Measurements from ENCODE around the gene GRIN2B. TPM values are rescaled to one million over a fixed set of nuclear protein-coding genes. Genes with fewer than 3 reads are reported as not detected.

GRIN2B gene
- total and polyA plus RNA-seq, 2 of the 13 experiments (the other 11 are each of a cell fraction or from before 2014, with no cell fraction given): 0.05 to 0.13 TPM

DNA sequence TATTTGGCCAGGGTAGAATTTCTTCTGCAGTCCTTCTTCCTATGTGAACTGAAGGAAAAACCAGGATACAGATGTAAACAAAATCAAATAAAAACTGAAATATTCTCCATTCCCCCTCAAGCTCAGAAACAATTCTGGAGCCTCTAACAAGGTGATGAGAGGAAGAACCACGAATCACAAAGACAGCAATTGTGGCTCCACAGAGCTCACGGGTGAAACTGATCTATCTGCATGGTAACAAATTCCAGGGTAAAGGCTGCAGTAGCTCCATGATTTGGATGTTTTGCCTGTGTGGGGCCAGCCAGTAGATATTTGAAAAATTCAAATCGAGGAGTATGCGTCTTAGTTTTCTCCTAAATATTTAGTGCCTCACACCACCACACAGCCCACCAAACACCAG is 10.6 kb downstream of the GRIN2B start:
- WGBS (ENCODE audit: low lambda C conversion rate): 5% methylated on average over 4 of the region's 4 CpGs

More for the DNA sequence above, 10.6 kb downstream of the GRIN2B start:
- no peak overlapping the region for H3K27ac ChIP-seq (ENCODE audit: extremely low read length, insufficient read depth, low read length)
- no peaks in the 10 kb centered on the region for H4K20me1 ChIP-seq (ENCODE audit: insufficient read depth, low read length)
- H3K4me1 ChIP-seq (ENCODE audit: insufficient read depth, low read length): no peaks in the 10 kb centered on the region
- no peaks in the 10 kb centered on the region for H3K36me3 ChIP-seq (replicated peaks in 1 of 2; ENCODE audit: control insufficient read depth in 1 of 2, insufficient read depth in 2 of 2, low read length in 2 of 2)
- ChIA-PET CTCF (ENCODE audit: low intra/inter-chr PET ratio, low total read pairs) (no interaction called here), POLR2A (no interaction called here)
- no peaks in the 10 kb centered on the region for H3K79me2 ChIP-seq (ENCODE audit: insufficient read depth, low read length)
- H2AFZ ChIP-seq (ENCODE audit: low read length): no peak overlapping the region
- no peak overlapping the region for H3K9ac ChIP-seq (ENCODE audit: insufficient read depth, low read depth, low read length)
- FAIRE-seq (no peak), DNase-seq (ENCODE audit: low spot score) (no peak), ATAC-seq (no peak)
- intact Hi-C loops (cut with micrococcal nuclease; ENCODE audit: unreplicated experiment): no loop called here
- H3K9me3 ChIP-seq (ENCODE audit: low read length): no peaks in the 10 kb centered on the region
- TF ChIP-seq SALL1 (CRISPR knock-in tag; IDR thresholded peaks at IDR 0.05) (no peak), HCFC1 (IDR thresholded peaks at IDR 0.05; ENCODE audit: low read depth, low read length) (no peak), HMGA1 (CRISPR knock-in tag; conservative IDR thresholded peaks at IDR 0.05) (no peak), TBP (CRISPR knock-in tag; IDR thresholded peaks at IDR 0.05) (no peak), ZNF44 (CRISPR knock-in tag; IDR thresholded peaks at IDR 0.05) (no peak), TOPORS (CRISPR knock-in tag; IDR thresholded peaks at IDR 0.05) (no peak), TSC22D2 (CRISPR knock-in tag; IDR thresholded peaks at IDR 0.05; ENCODE audit: borderline replicate concordance) (no peak), XBP1 (CRISPR knock-in tag; IDR thresholded peaks at IDR 0.05) (no peak), ZNF350 (CRISPR knock-in tag; IDR thresholded peaks at IDR 0.05; ENCODE audit: borderline replicate concordance, low read depth) (no peak), ZNF577 (CRISPR knock-in tag; IDR thresholded peaks at IDR 0.05; ENCODE audit: borderline replicate concordance, low read depth) (no peak), ZNF629 (CRISPR knock-in tag; conservative IDR thresholded peaks at IDR 0.05) (no peak), ZNF354B (CRISPR knock-in tag; IDR thresholded peaks at IDR 0.05) (no peak), FOSL1 (CRISPR knock-in tag; IDR thresholded peaks at IDR 0.05; ENCODE audit: borderline replicate concordance) (no peak)
- TF ChIP-seq, protein P1, sequence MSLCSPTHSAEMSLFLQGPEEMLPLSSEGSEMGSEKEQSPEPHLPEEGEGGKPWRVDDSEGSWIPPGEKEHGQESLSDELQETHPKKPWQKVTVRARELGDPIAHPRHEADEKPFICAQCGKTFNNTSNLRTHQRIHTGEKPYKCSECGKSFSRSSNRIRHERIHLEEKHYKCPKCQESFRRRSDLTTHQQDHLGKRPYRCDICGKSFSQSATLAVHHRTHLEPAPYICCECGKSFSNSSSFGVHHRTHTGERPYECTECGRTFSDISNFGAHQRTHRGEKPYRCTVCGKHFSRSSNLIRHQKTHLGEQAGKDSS (CRISPR knock-in tag; IDR thresholded peaks at IDR 0.05; ENCODE audit: borderline replicate concordance, low read depth): no peak
- TF ChIP-seq, protein P2, sequence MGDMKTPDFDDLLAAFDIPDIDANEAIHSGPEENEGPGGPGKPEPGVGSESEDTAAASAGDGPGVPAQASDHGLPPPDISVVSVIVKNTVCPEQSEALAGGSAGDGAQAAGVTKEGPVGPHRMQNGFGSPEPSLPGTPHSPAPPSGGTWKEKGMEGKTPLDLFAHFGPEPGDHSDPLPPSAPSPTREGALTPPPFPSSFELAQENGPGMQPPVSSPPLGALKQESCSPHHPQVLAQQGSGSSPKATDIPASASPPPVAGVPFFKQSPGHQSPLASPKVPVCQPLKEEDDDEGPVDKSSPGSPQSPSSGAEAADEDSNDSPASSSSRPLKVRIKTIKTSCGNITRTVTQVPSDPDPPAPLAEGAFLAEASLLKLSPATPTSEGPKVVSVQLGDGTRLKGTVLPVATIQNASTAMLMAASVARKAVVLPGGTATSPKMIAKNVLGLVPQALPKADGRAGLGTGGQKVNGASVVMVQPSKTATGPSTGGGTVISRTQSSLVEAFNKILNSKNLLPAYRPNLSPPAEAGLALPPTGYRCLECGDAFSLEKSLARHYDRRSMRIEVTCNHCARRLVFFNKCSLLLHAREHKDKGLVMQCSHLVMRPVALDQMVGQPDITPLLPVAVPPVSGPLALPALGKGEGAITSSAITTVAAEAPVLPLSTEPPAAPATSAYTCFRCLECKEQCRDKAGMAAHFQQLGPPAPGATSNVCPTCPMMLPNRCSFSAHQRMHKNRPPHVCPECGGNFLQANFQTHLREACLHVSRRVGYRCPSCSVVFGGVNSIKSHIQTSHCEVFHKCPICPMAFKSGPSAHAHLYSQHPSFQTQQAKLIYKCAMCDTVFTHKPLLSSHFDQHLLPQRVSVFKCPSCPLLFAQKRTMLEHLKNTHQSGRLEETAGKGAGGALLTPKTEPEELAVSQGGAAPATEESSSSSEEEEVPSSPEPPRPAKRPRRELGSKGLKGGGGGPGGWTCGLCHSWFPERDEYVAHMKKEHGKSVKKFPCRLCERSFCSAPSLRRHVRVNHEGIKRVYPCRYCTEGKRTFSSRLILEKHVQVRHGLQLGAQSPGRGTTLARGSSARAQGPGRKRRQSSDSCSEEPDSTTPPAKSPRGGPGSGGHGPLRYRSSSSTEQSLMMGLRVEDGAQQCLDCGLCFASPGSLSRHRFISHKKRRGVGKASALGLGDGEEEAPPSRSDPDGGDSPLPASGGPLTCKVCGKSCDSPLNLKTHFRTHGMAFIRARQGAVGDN (CRISPR knock-in tag; IDR thresholded peaks at IDR 0.05): no peak
- TF ChIP-seq, protein P3, sequence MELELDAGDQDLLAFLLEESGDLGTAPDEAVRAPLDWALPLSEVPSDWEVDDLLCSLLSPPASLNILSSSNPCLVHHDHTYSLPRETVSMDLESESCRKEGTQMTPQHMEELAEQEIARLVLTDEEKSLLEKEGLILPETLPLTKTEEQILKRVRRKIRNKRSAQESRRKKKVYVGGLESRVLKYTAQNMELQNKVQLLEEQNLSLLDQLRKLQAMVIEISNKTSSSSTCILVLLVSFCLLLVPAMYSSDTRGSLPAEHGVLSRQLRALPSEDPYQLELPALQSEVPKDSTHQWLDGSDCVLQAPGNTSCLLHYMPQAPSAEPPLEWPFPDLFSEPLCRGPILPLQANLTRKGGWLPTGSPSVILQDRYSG (CRISPR knock-in tag; IDR thresholded peaks at IDR 0.05): no peak
- BruUV-seq (replicated peaks): no TSS peak
- H3K4me3 ChIP-seq (replicated peaks in 1 of 3; ENCODE audit: insufficient read depth in 1 of 3, low read depth in 2 of 3, low read length in 3 of 3): no peak overlapping the region
- H3K4me2 ChIP-seq (ENCODE audit: low read depth, low read length): no peak overlapping the region
- in situ Hi-C loops (cut with HindIII; ENCODE audit: extremely low pct_ligation_motif_present, low pct_unique_long_range_greater_than_20kb): no loop called here
- peaks cover 0 to under 1% of the 10 kb centered on the region in 2 experiments; a peak in 1 of 5 replicates for H3K27me3 ChIP-seq (ENCODE audit: control insufficient read depth in 1 of 2, insufficient read depth in 2 of 2, low read length in 2 of 2)

All from HepG2 (cell line).